ENCODE results near the gene MYO1E.

The MYO1E gene

DNA sequence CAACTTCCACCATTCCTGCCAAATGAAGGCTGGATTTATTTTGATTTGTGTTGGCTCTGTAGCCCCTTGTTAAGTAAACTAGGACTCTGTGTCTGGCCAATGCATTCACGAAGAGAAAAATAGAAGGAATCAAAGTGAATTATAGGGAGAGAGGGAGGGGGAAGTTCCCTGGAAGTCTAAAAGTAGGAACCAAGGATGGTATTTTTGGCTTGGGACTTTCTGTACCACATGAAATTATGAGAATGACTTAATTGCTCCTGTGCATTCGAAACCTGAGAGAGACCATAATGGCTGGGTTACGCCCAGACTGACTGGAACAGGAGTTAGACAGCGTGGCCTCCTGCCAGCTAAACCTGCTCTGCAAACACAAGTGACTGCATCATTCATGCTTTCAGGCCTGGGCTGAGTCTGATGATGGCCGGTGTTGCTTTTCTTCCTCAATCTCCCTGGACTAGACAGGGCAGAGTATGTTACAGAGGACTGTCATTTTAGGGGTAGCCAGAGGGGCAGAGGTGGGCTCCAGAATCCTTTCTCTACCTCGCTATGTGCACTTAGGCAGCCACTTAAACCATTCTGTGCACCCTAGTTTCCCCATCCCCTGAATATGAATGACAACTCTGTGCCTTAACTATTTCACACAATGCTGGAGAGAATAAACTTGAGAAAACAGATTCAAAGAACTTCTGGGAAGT is 58.9 kb downstream of the MYO1E start:
- no peak for DNase-seq

DNA sequence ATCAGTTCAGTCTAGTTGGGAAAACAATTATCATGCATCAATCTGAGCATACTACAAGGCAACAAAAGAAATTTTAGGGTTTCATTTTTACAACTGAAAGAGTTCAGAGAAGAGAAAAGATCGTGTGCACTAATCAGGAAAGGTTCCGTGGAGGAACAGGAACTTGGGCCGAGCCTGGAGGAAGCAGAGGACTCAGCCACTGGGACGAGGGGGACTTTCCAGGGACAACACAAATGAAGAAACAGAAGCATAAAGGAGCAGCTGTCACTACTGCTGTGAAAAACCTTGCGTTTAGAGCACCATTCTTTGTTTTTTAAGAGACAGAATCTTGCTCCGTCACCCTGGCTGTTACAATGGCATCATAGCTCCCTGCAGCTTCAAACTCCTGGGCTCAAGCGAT is 60.5 kb downstream of the MYO1E start:
- DNase-seq: no peak

- no peak for DNase-seq
Observed at GRCh38 chr15:59311195-59311594, 61.5 kb downstream of the MYO1E start.

- no peak for DNase-seq
Observed at GRCh38 chr15:59309405-59309804, 63.3 kb downstream of the MYO1E start.

- no peak for DNase-seq
Observed at GRCh38 chr15:59307165-59307537, 65.5 kb downstream of the MYO1E start.

GRCh38 chr15:59306520-59307164 is 66.0 kb downstream of the MYO1E start:
- no peak for DNase-seq

GRCh38 chr15:59304807-59305206 is 67.9 kb downstream of the MYO1E start:
- no peak for DNase-seq

GRCh38 chr15:59304034-59304795 is 68.5 kb downstream of the MYO1E start:
- DNase-seq: no peak

GRCh38 chr15:59303633-59304032 is 69.0 kb downstream of the MYO1E start:
- no peak for DNase-seq

DNA sequence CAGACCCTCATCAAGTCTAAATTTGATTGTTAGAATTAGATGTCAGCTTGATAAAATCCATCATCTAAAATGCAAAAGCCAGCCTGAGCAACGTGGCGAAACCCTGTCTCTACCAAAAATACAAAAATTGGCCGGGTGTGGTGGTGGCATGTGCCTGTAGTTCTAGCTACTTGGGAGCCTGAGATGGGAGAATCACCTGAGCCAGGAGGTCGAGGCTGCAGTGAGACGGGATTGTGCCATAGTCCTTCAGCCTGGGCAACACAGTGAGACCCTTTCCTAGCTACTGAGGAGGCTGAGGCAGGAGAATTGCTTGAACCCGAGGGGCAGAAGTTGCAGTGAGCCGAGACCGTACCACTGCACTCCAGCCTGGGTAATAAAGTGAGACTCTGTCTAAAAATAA is 69.5 kb downstream of the MYO1E start:
- DNase-seq: no peak

DNA sequence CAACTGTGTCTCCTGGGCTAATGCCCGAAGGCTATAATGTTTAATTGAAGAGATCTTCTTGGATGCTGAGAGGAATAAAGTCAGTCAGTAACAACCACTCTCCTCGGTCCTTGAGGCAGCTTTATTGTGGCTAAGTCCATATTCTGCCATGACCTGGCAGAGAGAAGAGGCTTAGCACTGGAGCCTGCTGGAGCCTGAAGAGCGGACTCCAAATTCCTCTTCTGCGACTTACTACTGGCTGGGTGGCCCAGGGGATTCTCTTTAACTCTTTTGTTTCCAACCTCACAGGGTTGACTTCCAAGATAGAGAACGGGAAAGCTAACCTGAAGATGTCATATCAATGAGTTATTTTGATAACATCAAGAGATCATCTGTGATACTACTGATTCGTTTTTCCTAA is 71.1 kb downstream of the MYO1E start:
- DNase-seq: no peak

DNA sequence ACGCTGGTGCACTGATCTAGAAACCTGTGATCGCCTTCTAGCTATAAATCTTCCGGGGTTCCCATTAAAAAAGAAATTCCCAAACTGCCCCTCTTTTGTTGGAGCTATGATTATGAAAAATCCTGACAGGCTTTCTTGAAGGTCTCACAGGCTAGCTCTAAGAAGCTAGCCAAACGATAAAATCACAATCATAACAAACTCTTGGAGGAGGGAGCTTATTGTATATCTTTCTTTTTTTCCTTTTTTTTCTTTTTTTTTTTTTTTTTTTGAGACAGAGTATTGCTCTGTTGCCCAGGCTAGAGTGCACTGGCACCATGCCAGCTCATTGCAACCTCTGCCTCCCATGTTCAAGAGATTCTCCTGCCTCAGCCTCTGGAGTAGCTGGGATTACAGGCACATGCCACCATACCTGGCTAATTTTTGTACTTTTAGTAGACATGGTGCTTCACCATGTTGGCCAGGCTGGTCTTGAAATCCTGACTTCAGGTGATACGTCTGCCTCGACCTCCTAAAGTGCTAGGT is 72.0 kb downstream of the MYO1E start:
- DNase-seq: no peak

GRCh38 chr15:59299929-59300617 is 72.6 kb downstream of the MYO1E start:
- DNase-seq: peak; percentile 76 to 78

DNA sequence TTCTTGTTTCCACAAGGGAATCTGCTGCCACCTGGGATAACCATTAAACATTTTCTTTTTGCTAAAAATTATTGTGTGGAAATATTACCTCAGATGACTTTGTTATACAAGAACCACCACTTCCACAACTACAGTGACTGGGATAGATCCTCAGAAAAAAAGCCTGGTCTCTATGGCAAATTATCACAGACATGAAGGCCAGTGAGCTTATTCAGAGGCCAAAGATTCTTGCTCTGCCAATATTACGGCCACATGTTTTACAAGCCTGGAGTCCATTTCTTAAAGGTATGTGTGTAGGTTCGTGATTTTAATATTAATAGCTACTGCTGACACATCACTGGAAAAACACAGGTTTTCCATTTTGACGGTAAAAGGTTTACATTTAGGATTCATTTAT is 73.8 kb downstream of the MYO1E start:
- no peak for DNase-seq

- DNase-seq: peak; percentile 62 to 69
Observed at GRCh38 chr15:59298225-59298853, 74.3 kb downstream of the MYO1E start.

GRCh38 chr15:59296181-59296617 is 76.5 kb downstream of the MYO1E start:
- DNase-seq: no peak

GRCh38 chr15:59295261-59296001 is 77.2 kb downstream of the MYO1E start:
- DNase-seq: no peak

GRCh38 chr15:59294574-59295260 is 78.0 kb downstream of the MYO1E start:
- DNase-seq: no peak

GRCh38 chr15:59292442-59293151 is 80.1 kb downstream of the MYO1E start:
- no peak for DNase-seq

- DNase-seq: no peak
Observed at GRCh38 chr15:59291213-59291549, 81.5 kb downstream of the MYO1E start.

All from activated T-cell treated with anti-CD3 and anti-CD28 coated beads, Interleukin-2, amount 50 U/mL, for 48 hours (primary cell).